ENCODE data around the gene GTF2F1.
"Not testable (repeated sequence)": the region's sequence is repeated elsewhere in the genome, so short reads cannot be mapped to it uniquely, and the experiment has no call there.

The GTF2F1 gene

GRCh38 chr19:6350688-6351087 lies 42.3 kb downstream of the GTF2F1 start:
- H3K4me3 ChIP-seq (ENCODE audit: low read depth, low read length): no peak overlapping the region
- in situ Hi-C loops (cut with HindIII; ENCODE audit: low sequenced_read_pairs): no loop called here
- DNase-seq (ENCODE audit: low read depth): no peak
- TF ChIP-seq, protein P1, sequence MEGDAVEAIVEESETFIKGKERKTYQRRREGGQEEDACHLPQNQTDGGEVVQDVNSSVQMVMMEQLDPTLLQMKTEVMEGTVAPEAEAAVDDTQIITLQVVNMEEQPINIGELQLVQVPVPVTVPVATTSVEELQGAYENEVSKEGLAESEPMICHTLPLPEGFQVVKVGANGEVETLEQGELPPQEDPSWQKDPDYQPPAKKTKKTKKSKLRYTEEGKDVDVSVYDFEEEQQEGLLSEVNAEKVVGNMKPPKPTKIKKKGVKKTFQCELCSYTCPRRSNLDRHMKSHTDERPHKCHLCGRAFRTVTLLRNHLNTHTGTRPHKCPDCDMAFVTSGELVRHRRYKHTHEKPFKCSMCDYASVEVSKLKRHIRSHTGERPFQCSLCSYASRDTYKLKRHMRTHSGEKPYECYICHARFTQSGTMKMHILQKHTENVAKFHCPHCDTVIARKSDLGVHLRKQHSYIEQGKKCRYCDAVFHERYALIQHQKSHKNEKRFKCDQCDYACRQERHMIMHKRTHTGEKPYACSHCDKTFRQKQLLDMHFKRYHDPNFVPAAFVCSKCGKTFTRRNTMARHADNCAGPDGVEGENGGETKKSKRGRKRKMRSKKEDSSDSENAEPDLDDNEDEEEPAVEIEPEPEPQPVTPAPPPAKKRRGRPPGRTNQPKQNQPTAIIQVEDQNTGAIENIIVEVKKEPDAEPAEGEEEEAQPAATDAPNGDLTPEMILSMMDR (IDR thresholded peaks at IDR 0.05; ENCODE audit: low read depth, low read length, missing control alignments): no peak

GRCh38 chr19:6349271-6349670 lies 43.7 kb downstream of the GTF2F1 start:
- in situ Hi-C loops (cut with HindIII; ENCODE audit: low sequenced_read_pairs); DNase-seq (ENCODE audit: low read depth); H3K4me3 ChIP-seq (ENCODE audit: low read depth, low read length): not testable (repeated sequence)

DNA sequence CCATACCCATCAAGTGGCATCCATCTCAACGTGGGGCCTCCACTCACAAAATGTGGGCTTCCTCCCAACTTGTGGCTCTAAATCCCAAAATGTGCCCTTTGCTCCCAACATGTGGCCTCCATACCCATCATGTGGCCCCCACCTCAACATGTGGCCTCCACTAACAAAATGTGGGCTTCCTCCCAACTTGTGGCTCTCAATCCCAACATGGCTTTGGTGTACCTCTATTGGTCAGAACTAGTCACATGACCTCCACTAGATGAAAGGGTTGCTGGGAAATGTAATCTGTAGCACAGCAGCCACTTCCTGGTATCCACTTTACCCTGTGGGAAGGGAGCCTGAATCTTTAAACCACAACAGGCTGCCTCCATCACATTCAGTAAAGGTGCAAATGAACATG lies 49.5 kb downstream of the GTF2F1 start:
- no peak for DNase-seq (ENCODE audit: low read depth)
- in situ Hi-C loops (cut with HindIII; ENCODE audit: low sequenced_read_pairs): no loop called here

GRCh38 chr19:6340493-6341201 lies 52.3 kb downstream of the GTF2F1 start:
- DNase-seq (ENCODE audit: low read depth): no peak

More for the DNA sequence above, 49.5 kb downstream of the GTF2F1 start:
- H3K4me3 ChIP-seq (ENCODE audit: low read depth, low read length): no peak overlapping the region
- TF ChIP-seq, protein P1 (IDR thresholded peaks at IDR 0.05; ENCODE audit: low read depth, low read length, missing control alignments): no peak

GRCh38 chr19:6334490-6335285 lies 58.3 kb downstream of the GTF2F1 start:
- TF ChIP-seq, protein P1 (IDR thresholded peaks at IDR 0.05; ENCODE audit: low read depth, low read length, missing control alignments): no peak
- no peak for DNase-seq (ENCODE audit: low read depth)
- in situ Hi-C loops (cut with HindIII; ENCODE audit: low sequenced_read_pairs): loop anchor here (5.0 kb wide), 1 partner anchor 47 kb away; no protein-coding TSS in a partner anchor

More at GRCh38 chr19:6340493-6341201, 52.3 kb downstream of the GTF2F1 start:
- in situ Hi-C loops (cut with HindIII; ENCODE audit: low sequenced_read_pairs): no loop called here
- TF ChIP-seq, protein P1 (IDR thresholded peaks at IDR 0.05; ENCODE audit: low read depth, low read length, missing control alignments): no peak
- no peak overlapping the region for H3K4me3 ChIP-seq (ENCODE audit: low read depth, low read length)

GRCh38 chr19:6333439-6333838 lies 59.5 kb downstream of the GTF2F1 start, which contains the start of gene ACER1:
Gene ACER1, minus strand, starts transcription at chr19:6333612. Its CDS starts 61 bp downstream, at chr19:6333551.
- DNase-seq (ENCODE audit: low read depth): no peak
- in situ Hi-C loops (cut with HindIII; ENCODE audit: low sequenced_read_pairs): loop anchor here (5.0 kb wide), 1 partner anchor 46 kb away; no protein-coding TSS in a partner anchor
- no peak within 1 kb of the TSS for H3K4me3 ChIP-seq (ENCODE audit: low read depth, low read length)
- TF ChIP-seq, protein P1 (IDR thresholded peaks at IDR 0.05; ENCODE audit: low read depth, low read length, missing control alignments): no peak

More at GRCh38 chr19:6334490-6335285, 58.3 kb downstream of the GTF2F1 start:
- H3K4me3 ChIP-seq (ENCODE audit: low read depth, low read length): no peak overlapping the region
